Hair follicular keratinocyte (primary cell): Measurements from ENCODE around the gene KRT20. TPM values are rescaled to one million over a fixed set of nuclear protein-coding genes. Genes with fewer than 3 reads are reported as not detected.

ENCODE experiments used
- total RNA-seq: library from RNA; depleted of rRNA; stranded (reverse); fragments of >200 nt; gene quantifications from 2 replicates; pipeline ENCODE4 v1.2.3, GENCODE V29; 2015

Gene KRT20, protein sequence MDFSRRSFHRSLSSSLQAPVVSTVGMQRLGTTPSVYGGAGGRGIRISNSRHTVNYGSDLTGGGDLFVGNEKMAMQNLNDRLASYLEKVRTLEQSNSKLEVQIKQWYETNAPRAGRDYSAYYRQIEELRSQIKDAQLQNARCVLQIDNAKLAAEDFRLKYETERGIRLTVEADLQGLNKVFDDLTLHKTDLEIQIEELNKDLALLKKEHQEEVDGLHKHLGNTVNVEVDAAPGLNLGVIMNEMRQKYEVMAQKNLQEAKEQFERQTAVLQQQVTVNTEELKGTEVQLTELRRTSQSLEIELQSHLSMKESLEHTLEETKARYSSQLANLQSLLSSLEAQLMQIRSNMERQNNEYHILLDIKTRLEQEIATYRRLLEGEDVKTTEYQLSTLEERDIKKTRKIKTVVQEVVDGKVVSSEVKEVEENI
- total RNA-seq = not detected in 2 replicates

DNA sequence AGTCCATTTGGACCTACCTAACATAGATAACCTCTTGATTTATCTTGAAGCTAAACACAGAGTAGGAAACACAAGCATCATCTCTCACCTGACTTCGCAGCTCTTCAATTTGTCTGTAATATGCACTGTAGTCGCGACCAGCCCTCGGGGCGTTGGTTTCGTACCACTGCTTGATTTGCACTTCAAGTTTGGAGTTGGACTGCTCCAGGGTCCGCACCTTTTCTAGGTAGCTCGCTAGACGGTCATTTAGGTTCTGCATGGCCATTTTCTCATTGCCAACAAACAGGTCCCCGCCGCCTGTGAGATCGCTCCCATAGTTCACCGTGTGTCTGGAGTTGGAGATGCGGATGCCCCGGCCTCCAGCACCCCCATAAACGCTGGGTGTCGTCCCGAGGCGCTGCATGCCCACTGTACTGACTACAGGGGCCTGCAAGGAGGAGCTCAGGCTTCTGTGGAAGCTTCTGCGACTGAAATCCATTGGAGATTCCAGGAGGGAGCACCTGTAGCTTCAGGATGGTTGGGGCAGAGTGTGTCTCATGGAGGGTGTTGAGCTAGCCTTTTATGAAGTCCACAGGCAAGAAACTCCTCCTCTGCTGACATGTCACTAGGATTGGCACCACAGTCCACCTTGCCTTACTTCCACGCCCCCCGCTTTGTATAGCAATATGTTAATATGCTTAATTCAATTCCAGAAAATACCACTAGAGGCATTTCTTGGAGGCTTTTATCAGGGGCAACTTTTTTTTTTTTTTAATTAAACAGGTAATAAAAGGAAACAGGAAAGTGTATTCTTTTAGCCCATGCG lies at the start of gene KRT20:
KRT20 (minus strand) TSS at position 535 of the 805 bp plus-strand sequence; CDS start at position 478, 57 bp downstream.

DNA sequence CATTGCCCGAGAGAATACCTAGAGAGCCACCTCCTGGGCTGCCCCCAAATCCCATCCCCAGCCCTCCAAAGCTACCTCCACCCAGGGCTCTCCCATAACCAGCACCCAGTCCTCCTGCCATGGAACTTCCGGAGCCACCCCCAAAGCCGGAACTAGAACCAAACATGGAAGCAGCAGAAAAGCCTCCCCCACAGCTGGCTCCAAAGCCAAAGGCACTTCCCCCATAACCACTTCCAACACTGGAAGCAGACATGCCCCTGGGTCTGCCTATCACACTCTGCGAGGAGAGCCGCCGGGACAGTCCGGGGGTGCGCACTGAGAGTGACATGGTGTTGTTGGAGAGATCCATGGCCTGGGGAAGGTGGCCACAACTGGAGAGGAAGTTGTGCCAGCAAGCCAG lies 18.2 kb downstream of the KRT20 start, which contains the start of gene KRT12:
KRT12 (minus strand) TSS at position 386 of the 400 bp plus-strand sequence; CDS start at position 349, 37 bp downstream.

Other genes starting within 250 kb of the KRT20 start
- 58.8 and 64.9 TPM in 2 replicates for gene SMARCE1, start 237.4 kb downstream of the KRT20 start, total RNA-seq
- gene KRT222, start 220.1 kb downstream of the KRT20 start, total RNA-seq = 0.11 and 0.47 TPM in 2 replicates
- not detected in 2 replicates for gene KRT24, start 181.5 kb downstream of the KRT20 start, total RNA-seq
- not detected in 2 replicates for gene KRT25, start 129.9 kb downstream of the KRT20 start, total RNA-seq
- not detected in 2 replicates for gene KRT26, start 113.0 kb downstream of the KRT20 start, total RNA-seq
- not detected in 2 replicates for gene KRT27, start 102.7 kb downstream of the KRT20 start, total RNA-seq
- not detected in 2 replicates for gene KRT28, start 85.3 kb downstream of the KRT20 start, total RNA-seq
- gene KRT10, start 62.6 kb downstream of the KRT20 start, total RNA-seq = 6.3 and 28.4 TPM in 2 replicates
- not detected in 2 replicates for gene KRT12, start 18.0 kb downstream of the KRT20 start, total RNA-seq
- gene KRT23, start 52.4 kb upstream of the KRT20 start, total RNA-seq = 1.2 and 2.6 TPM in 2 replicates
- gene KRT39, start 81.7 kb upstream of the KRT20 start, total RNA-seq = not detected in 2 replicates
- gene KRT40, start 99.1 kb upstream of the KRT20 start, total RNA-seq = not detected in 2 replicates
- gene KRTAP3-3, start 108.9 kb upstream of the KRT20 start, total RNA-seq = not detected in 2 replicates
- gene KRTAP3-2, start 114.7 kb upstream of the KRT20 start, total RNA-seq = not detected in 2 replicates
- not detected in 2 replicates for gene KRTAP3-1, start 123.9 kb upstream of the KRT20 start, total RNA-seq
- not detected in 2 replicates for gene KRTAP1-5, start 142.0 kb upstream of the KRT20 start, total RNA-seq
- gene KRTAP1-4, start 145.0 kb upstream of the KRT20 start, total RNA-seq = not detected in 2 replicates
- not detected in 2 replicates for gene KRTAP1-3, start 149.6 kb upstream of the KRT20 start, total RNA-seq
- not detected in 2 replicates for gene KRTAP1-1, start 156.2 kb upstream of the KRT20 start, total RNA-seq
- not detected in 2 replicates for gene KRTAP2-1, start 162.1 kb upstream of the KRT20 start, total RNA-seq
- not detected in 2 replicates for gene KRTAP2-2, start 170.0 kb upstream of the KRT20 start, total RNA-seq
- 0.15 and 0.62 TPM in 2 replicates for gene KRTAP2-3, start 174.9 kb upstream of the KRT20 start, total RNA-seq
- gene KRTAP2-4, start 180.6 kb upstream of the KRT20 start, total RNA-seq = not detected in 2 replicates
- gene KRTAP4-7, start 198.9 kb upstream of the KRT20 start, total RNA-seq = not detected in 2 replicates
- not detected in 2 replicates for gene KRTAP4-8, start 212.9 kb upstream of the KRT20 start, total RNA-seq
- gene KRTAP4-16, start 217.0 kb upstream of the KRT20 start, total RNA-seq = not detected in 2 replicates
- gene KRTAP4-9, start 220.1 kb upstream of the KRT20 start, total RNA-seq = not detected in 2 replicates
- gene KRTAP4-11, start 233.1 kb upstream of the KRT20 start, total RNA-seq = not detected in 2 replicates
- gene KRTAP4-12, start 238.9 kb upstream of the KRT20 start, total RNA-seq = not detected in 2 replicates